ENCODE measurements around the gene WDR27. TPM values are rescaled to one million over a fixed set of nuclear protein-coding genes. Genes with fewer than 3 reads are reported as not detected.

The WDR27 gene
- total and polyA plus RNA-seq, 2 experiments from 2014 or later: 27.7 to 29.7 TPM

DNA sequence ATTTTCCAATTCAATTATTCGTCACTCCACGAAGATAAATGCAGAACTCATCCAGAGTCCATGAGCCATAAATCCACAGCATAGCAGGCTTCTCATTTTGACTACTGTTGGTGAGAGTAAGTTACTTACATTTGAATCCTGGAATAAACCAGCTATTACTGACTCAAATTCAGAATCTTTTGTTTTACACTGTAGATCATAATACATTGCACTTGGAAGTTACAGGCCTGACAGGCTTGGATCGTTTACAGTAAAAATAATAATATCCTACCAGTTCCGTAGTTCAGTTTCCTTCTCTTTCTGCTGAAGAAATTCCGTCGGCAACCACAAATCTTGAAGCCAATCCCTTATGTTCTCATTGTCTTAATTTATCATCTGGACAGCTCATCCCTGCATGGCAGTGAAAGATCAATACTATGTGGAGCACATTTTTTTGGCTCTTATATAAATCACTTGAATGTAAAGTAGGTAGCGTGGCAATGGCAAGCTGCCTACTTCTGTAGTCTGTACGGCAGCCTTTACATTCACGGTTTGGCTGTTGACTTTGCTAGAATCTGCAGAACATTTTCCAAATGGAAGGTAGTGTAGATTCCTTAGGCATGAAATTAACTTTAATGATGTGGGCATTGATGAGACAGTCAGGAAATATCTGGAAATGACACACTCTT is 142.9 kb downstream of the WDR27 start:
- DNase-seq (ENCODE audit: low spot score): no peak
- H3K4me1 ChIP-seq (ENCODE audit: insufficient read depth): no peaks in the 10 kb centered on the region
- H3K9me2 ChIP-seq (replicated peaks; ENCODE audit: insufficient read depth): no peaks in the 10 kb centered on the region
- H3K4me3 ChIP-seq: no peak overlapping the region
- no peak overlapping the region for H3K4me2 ChIP-seq
- H3K9me3 ChIP-seq (ENCODE audit: low read depth): peaks cover 5% of the 10 kb centered on the region
- H2AFZ ChIP-seq: no peak overlapping the region
- H3K79me2 ChIP-seq: no peaks in the 10 kb centered on the region
- no peaks in the 10 kb centered on the region for H3K36me3 ChIP-seq (replicated peaks; ENCODE audit: insufficient read depth, low read depth)
- H3K27me3 ChIP-seq: no peaks in the 10 kb centered on the region
- no peak for TF ChIP-seq EZH2 (IDR thresholded peaks at IDR 0.05; ENCODE audit: borderline replicate concordance)
- TF ChIP-seq, protein P1, sequence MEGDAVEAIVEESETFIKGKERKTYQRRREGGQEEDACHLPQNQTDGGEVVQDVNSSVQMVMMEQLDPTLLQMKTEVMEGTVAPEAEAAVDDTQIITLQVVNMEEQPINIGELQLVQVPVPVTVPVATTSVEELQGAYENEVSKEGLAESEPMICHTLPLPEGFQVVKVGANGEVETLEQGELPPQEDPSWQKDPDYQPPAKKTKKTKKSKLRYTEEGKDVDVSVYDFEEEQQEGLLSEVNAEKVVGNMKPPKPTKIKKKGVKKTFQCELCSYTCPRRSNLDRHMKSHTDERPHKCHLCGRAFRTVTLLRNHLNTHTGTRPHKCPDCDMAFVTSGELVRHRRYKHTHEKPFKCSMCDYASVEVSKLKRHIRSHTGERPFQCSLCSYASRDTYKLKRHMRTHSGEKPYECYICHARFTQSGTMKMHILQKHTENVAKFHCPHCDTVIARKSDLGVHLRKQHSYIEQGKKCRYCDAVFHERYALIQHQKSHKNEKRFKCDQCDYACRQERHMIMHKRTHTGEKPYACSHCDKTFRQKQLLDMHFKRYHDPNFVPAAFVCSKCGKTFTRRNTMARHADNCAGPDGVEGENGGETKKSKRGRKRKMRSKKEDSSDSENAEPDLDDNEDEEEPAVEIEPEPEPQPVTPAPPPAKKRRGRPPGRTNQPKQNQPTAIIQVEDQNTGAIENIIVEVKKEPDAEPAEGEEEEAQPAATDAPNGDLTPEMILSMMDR (IDR thresholded peaks at IDR 0.05; ENCODE audit: poor library complexity): no peak
- TF ChIP-seq EZH2phosphoT487 (IDR thresholded peaks at IDR 0.05; ENCODE audit: low read depth, severe bottlenecking, unreplicated experiment): no peak
- WGBS (ENCODE audit: low lambda C conversion rate, missing lambda C conversion rate): 94% methylated on average over 9 of the region's 9 CpGs
- no peak overlapping the region for H3K27ac ChIP-seq
- H4K20me1 ChIP-seq (ENCODE audit: insufficient read depth, poor library complexity, severe bottlenecking): no peaks in the 10 kb centered on the region

DNA sequence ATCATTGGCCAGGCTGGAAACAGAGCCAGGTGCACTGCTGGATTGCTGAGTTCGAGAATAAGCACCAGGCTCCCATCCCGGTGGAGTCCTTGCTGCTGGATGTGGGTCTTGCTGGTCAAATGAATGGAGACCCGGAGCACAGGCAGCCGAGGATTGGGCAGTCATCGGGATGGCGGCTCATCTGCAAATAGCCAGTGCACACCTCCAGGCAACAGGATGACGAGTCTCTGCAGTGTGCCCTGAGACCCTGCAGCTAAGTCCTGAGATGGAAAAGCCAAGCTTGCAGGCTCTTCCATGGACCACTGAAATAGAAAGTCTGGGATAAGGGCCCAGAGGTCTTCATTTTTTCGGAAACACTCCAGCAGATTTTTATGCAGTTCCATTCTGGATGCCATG is 143.5 kb downstream of the WDR27 start:
- Histone ChIP-seq H3K9me2 (replicated peaks; ENCODE audit: insufficient read depth) (no peaks in the 10 kb centered on the region), H3K4me3 (no peak overlapping the region), H3K27ac (no peak overlapping the region), H3K27me3 (no peaks in the 10 kb centered on the region), H3K9me3 (ENCODE audit: low read depth) (peaks cover 5% of the 10 kb centered on the region), H3K4me2 (no peak overlapping the region), H4K20me1 (ENCODE audit: insufficient read depth, poor library complexity, severe bottlenecking) (no peaks in the 10 kb centered on the region), H2AFZ (no peak overlapping the region), H3K79me2 (no peaks in the 10 kb centered on the region), H3K4me1 (ENCODE audit: insufficient read depth) (no peaks in the 10 kb centered on the region), H3K36me3 (replicated peaks; ENCODE audit: insufficient read depth, low read depth) (no peaks in the 10 kb centered on the region)
- WGBS (ENCODE audit: low lambda C conversion rate, missing lambda C conversion rate): 94% methylated on average over 8 of the region's 8 CpGs
- TF ChIP-seq, protein P1 (IDR thresholded peaks at IDR 0.05; ENCODE audit: poor library complexity): no peak
- no peak for TF ChIP-seq EZH2 (IDR thresholded peaks at IDR 0.05; ENCODE audit: borderline replicate concordance)
- no peak for TF ChIP-seq EZH2phosphoT487 (IDR thresholded peaks at IDR 0.05; ENCODE audit: low read depth, severe bottlenecking, unreplicated experiment)
- DNase-seq (ENCODE audit: low spot score): no peak

DNA sequence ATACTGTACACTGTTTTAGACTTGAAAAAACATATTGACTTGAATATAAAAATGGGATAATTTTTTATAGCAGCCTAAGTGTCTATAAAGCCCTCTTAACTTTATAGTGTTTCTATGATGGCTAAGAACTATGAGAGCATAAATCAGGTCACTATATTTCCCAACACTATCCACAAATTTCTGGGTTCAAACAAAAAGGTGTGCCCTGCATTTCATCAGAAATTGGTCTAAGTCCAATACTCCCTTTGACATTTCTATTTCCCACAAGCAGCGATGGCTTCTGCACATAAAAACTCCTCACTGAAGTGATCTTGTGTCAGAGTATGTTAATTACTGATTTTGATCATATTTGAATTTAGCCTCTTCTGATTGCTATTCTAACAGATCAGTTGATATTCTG is 143.9 kb downstream of the WDR27 start:
- H4K20me1 ChIP-seq (ENCODE audit: insufficient read depth, poor library complexity, severe bottlenecking): no peaks in the 10 kb centered on the region
- H3K9me3 ChIP-seq (ENCODE audit: low read depth): peaks cover 5% of the 10 kb centered on the region
- DNase-seq (ENCODE audit: low spot score): no peak
- WGBS (ENCODE audit: low lambda C conversion rate, missing lambda C conversion rate): 93% methylated on average over 1 of the region's 1 CpG
- H3K4me2 ChIP-seq: no peak overlapping the region
- no peak overlapping the region for H2AFZ ChIP-seq
- no peaks in the 10 kb centered on the region for H3K79me2 ChIP-seq
- H3K27ac ChIP-seq: no peak overlapping the region
- no peaks in the 10 kb centered on the region for H3K27me3 ChIP-seq
- no peaks in the 10 kb centered on the region for H3K4me1 ChIP-seq (ENCODE audit: insufficient read depth)
- H3K36me3 ChIP-seq (replicated peaks; ENCODE audit: insufficient read depth, low read depth): no peaks in the 10 kb centered on the region
- no peak overlapping the region for H3K4me3 ChIP-seq
- no peak for TF ChIP-seq EZH2phosphoT487 (IDR thresholded peaks at IDR 0.05; ENCODE audit: low read depth, severe bottlenecking, unreplicated experiment)
- TF ChIP-seq EZH2 (IDR thresholded peaks at IDR 0.05; ENCODE audit: borderline replicate concordance): no peak
- TF ChIP-seq, protein P1 (IDR thresholded peaks at IDR 0.05; ENCODE audit: poor library complexity): no peak
- no peaks in the 10 kb centered on the region for H3K9me2 ChIP-seq (replicated peaks; ENCODE audit: insufficient read depth)
